Panc1 (cell line): Measurements from ENCODE around the gene MPL.

Experiments
- CTCF ChIP-seq: fragments of 450-650 bp; IDR thresholded peaks from 2 replicates; pipeline ENCODE4 v1.5.1; 2017; ENCODE audit warnings: mild to moderate bottlenecking
- POLR2AphosphoS5 ChIP-seq: IDR thresholded peaks from 2 replicates; pipeline ENCODE4 v1.6.1; 2012; ENCODE audit warnings: mild to moderate bottlenecking, low read depth, low read length, moderate library complexity

GRCh38 chr1:43337588-43337987 lies at the start of gene MPL:
- no peak for TF ChIP-seq CTCF
- no peak for TF ChIP-seq POLR2AphosphoS5
